Measurements from ENCODE around the gene CNGA2. TPM values are rescaled to one million over a fixed set of nuclear protein-coding genes. Genes with fewer than 3 reads are reported as not detected.

CNGA2 gene
- total and polyA plus RNA-seq, 9 of the 15 experiments (the other 6 are each of a cell fraction or from before 2014, with no cell fraction given), result not detected

- TF ChIP-seq, protein P1, sequence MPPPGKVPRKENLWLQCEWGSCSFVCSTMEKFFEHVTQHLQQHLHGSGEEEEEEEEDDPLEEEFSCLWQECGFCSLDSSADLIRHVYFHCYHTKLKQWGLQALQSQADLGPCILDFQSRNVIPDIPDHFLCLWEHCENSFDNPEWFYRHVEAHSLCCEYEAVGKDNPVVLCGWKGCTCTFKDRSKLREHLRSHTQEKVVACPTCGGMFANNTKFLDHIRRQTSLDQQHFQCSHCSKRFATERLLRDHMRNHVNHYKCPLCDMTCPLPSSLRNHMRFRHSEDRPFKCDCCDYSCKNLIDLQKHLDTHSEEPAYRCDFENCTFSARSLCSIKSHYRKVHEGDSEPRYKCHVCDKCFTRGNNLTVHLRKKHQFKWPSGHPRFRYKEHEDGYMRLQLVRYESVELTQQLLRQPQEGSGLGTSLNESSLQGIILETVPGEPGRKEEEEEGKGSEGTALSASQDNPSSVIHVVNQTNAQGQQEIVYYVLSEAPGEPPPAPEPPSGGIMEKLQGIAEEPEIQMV (tag; conservative IDR thresholded peaks at IDR 0.05; ENCODE audit: low read depth), result no peak
Measured at GRCh38 chrX:151774421-151774820, 39.9 kb downstream of the CNGA2 start (continued).

DNA sequence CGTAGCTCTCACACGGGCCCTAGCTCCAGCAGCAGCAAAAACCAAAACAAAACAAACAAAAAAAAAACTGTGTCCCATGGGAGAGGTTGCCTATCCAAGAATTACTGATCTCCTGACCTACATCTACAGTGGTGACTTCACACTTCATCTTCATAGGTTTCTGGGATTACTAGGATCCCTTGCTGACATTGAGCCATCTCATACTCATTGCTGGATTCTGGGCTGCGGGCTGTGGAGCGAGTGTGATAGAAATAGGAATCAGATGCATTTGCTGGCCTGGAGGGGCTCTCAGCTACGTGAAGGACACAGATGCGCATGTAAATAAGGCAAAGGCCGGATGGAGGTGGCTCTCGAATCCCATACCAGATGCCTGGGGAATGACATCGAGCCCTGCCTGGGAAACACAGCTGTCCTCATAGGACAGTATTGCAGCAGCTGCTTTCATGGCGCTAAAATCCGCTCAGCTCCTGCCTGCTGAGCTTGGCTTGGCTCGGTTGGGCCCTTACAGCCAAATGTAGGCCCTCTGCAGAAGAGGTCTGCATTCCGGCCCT lies 41.7 kb downstream of the CNGA2 start:
- ATAC-seq, result no peak
- CTCF ChIA-PET (ENCODE audit: low intra/inter-chr PET ratio), result no interaction called here
- Histone ChIP-seq H3K27ac (ENCODE audit: extremely low read depth, low read depth, low read length) (no peak overlapping the region), H3K4me2 (ENCODE audit: insufficient read depth, low read length) (no peak overlapping the region), H3K9me1 (ENCODE audit: control insufficient read depth, insufficient read depth, low read length) (no peaks in the 10 kb centered on the region), H3K4me1 (replicated peaks in 1 of 2; ENCODE audit: control insufficient read depth in 2 of 2, insufficient read depth in 2 of 2, low read length in 2 of 2) (no peaks in the 10 kb centered on the region), H3K9ac (ENCODE audit: insufficient read depth in 1 of 2, low read depth in 2 of 2, low read length in 2 of 2) (no peak overlapping the region), H3K9me3 (replicated peaks; ENCODE audit: control insufficient read depth, insufficient read depth, low read depth, low read length) (no peaks in the 10 kb centered on the region), H3K27me3 (ENCODE audit: control insufficient read depth in 2 of 2, insufficient read depth in 2 of 2, low read length in 2 of 2) (peaks cover 8 to 41% of the 10 kb centered on the region in 2 experiments; a peak in 3 of 5 replicates), H3K79me2 (ENCODE audit: control insufficient read depth, insufficient read depth, low read length) (no peaks in the 10 kb centered on the region), H3K36me3 (ENCODE audit: control insufficient read depth, insufficient read depth, low read length) (no peaks in the 10 kb centered on the region), H4K20me1 (replicated peaks; ENCODE audit: control insufficient read depth, insufficient read depth, low read length) (no peaks in the 10 kb centered on the region), H3K4me3 (no peak overlapping the region), H2AFZ (ENCODE audit: low read depth, low read length) (no peak overlapping the region)
- POLR2A ChIA-PET, result interaction anchor here (1.5 kb wide), 1 partner anchor 16 kb away, joined by 3 read pairs; no protein-coding TSS in a partner anchor
- 4% methylated on average over 13 of the region's 13 CpGs for WGBS (ENCODE audit: insufficient coverage, low coverage, missing lambda C conversion rate)
- DNase-seq (ENCODE audit: extremely low read depth in 1 of 4, low spot score in 3 of 4), result no peak
- TF ChIP-seq ZNF449 (CRISPR knock-in tag; IDR thresholded peaks at IDR 0.05) (no peak), CBX3 (IDR thresholded peaks at IDR 0.05; ENCODE audit: borderline replicate concordance in 1 of 2, low read length in 2 of 2) (no peak), RBM25 (IDR thresholded peaks at IDR 0.05; ENCODE audit: low read depth, low read length, severe bottlenecking) (no peak), BRD4 (IDR thresholded peaks at IDR 0.05) (no peak), ZNF764 (CRISPR knock-in tag; IDR thresholded peaks at IDR 0.05; ENCODE audit: low read depth) (no peak), TEAD2 (tag; IDR thresholded peaks at IDR 0.05) (no peak), SETDB1 (IDR thresholded peaks at IDR 0.05; ENCODE audit: low read length) (no peak)
- TF ChIP-seq, protein P2, sequence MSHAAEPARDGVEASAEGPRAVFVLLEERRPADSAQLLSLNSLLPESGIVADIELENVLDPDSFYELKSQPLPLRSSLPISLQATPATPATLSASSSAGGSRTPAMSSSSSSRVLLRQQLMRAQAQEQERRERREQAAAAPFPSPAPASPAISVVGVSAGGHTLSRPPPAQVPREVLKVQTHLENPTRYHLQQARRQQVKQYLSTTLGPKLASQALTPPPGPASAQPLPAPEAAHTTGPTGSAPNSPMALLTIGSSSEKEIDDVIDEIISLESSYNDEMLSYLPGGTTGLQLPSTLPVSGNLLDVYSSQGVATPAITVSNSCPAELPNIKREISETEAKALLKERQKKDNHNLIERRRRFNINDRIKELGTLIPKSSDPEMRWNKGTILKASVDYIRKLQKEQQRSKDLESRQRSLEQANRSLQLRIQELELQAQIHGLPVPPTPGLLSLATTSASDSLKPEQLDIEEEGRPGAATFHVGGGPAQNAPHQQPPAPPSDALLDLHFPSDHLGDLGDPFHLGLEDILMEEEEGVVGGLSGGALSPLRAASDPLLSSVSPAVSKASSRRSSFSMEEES (CRISPR knock-in tag; IDR thresholded peaks at IDR 0.05), result no peak
- BruUV-seq (replicated peaks), result no TSS peak
- intact Hi-C loops (cut with micrococcal nuclease) (no loop called here), in situ Hi-C loops (cut with MboI) (no loop called here)
- no peak for FAIRE-seq

Data from K562 (cell line).